ENCODE measurements around the gene DOCK9.

DNA sequence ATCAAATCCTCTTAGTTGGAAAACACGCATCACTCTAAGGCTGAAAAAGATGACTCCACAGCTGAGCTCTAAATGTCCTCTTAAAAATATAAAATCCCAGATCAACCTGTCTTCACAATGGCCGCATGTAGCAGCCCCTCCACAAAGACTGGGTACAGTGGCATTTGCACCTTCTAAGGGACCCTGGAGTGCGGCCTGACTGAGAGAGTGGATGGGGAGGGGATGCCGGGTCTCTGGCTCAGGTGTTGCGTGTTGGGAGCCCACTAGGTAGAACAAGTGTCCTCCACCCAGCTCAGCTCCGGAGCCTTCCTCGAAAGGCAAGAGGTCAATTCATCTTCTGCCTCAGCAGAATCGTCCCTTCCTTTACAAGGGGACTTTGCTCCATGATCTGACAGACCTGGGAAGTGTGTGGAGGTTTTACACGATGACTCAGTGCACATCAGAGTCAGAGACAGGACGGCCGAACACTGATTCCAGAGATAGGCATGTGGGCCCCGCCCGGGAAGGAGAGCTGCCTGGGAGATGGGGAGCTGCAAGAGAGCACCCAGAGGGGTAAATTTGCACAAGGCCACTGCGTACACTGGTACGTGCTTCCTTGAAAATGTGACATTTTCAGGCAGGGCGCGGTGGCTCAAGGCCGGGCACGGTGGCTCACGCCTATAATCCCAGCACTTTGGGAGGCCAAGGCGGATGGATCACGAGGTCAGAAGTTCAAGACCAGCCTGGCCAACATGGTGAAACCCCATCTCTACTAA is 201.8 kb downstream of the DOCK9 start:
- TF ChIP-seq TAF1 (IDR thresholded peaks at IDR 0.05; ENCODE audit: low read depth) (no peak), RAD21 (IDR thresholded peaks at IDR 0.05; ENCODE audit: low read depth) (no peak), CREB1 (IDR thresholded peaks at IDR 0.05; ENCODE audit: low read depth) (no peak), EP300 (IDR thresholded peaks at IDR 0.05; ENCODE audit: borderline replicate concordance) (no peak)
- TF ChIP-seq, protein P1, sequence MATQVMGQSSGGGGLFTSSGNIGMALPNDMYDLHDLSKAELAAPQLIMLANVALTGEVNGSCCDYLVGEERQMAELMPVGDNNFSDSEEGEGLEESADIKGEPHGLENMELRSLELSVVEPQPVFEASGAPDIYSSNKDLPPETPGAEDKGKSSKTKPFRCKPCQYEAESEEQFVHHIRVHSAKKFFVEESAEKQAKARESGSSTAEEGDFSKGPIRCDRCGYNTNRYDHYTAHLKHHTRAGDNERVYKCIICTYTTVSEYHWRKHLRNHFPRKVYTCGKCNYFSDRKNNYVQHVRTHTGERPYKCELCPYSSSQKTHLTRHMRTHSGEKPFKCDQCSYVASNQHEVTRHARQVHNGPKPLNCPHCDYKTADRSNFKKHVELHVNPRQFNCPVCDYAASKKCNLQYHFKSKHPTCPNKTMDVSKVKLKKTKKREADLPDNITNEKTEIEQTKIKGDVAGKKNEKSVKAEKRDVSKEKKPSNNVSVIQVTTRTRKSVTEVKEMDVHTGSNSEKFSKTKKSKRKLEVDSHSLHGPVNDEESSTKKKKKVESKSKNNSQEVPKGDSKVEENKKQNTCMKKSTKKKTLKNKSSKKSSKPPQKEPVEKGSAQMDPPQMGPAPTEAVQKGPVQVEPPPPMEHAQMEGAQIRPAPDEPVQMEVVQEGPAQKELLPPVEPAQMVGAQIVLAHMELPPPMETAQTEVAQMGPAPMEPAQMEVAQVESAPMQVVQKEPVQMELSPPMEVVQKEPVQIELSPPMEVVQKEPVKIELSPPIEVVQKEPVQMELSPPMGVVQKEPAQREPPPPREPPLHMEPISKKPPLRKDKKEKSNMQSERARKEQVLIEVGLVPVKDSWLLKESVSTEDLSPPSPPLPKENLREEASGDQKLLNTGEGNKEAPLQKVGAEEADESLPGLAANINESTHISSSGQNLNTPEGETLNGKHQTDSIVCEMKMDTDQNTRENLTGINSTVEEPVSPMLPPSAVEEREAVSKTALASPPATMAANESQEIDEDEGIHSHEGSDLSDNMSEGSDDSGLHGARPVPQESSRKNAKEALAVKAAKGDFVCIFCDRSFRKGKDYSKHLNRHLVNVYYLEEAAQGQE (IDR thresholded peaks at IDR 0.05; ENCODE audit: low read depth) = no peak
- TF ChIP-seq, protein P2, sequence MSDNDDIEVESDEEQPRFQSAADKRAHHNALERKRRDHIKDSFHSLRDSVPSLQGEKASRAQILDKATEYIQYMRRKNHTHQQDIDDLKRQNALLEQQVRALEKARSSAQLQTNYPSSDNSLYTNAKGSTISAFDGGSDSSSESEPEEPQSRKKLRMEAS (IDR thresholded peaks at IDR 0.05) = no peak
- TF ChIP-seq, protein P3, sequence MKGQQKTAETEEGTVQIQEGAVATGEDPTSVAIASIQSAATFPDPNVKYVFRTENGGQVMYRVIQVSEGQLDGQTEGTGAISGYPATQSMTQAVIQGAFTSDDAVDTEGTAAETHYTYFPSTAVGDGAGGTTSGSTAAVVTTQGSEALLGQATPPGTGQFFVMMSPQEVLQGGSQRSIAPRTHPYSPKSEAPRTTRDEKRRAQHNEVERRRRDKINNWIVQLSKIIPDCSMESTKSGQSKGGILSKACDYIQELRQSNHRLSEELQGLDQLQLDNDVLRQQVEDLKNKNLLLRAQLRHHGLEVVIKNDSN (IDR thresholded peaks at IDR 0.05) = no peak
